HepG2 (cell line): Measurements from ENCODE around the gene TMEM255B. TPM values are rescaled to one million over a fixed set of nuclear protein-coding genes. Genes with fewer than 3 reads are reported as not detected.

Experiments
- BCL6 ChIP-seq: IDR thresholded peaks from 2 replicates; pipeline ENCODE4 v1.6.1; 2016; ENCODE audit warnings: missing genetic modification reagents, missing compliant biosample characterization
- HNRNPL ChIP-seq: fragments of 200-400 bp; formaldehyde crosslinking; IDR thresholded peaks from 2 replicates; pipeline ENCODE4 v1.6.1; 2017; ENCODE audit warnings: mild to moderate bottlenecking, low read depth, low read length
- KLF12 ChIP-seq: sonication (generic); formaldehyde crosslinking; IDR thresholded peaks from 2 replicates; pipeline ENCODE4 v1.4.0; 2020; ENCODE audit warnings: missing genetic modification reagents, borderline replicate concordance
- MYC ChIP-seq: sonication (generic); formaldehyde crosslinking; IDR thresholded peaks from 2 replicates; pipeline ENCODE4 v1.9.0; 2021; ENCODE audit warnings: missing genetic modification reagents, borderline replicate concordance
- POLR2A ChIP-seq, 2 experiments: IDR thresholded peaks; 2 replicates each; pipeline ENCODE4 v1.6.1; 2011; ENCODE audit warnings: low read depth in 2 of 2, low read length in 2 of 2, mild to moderate bottlenecking in 1 of 2, moderate library complexity in 1 of 2; ENCODE audit not compliant: insufficient read depth in 1 of 2
- SALL1 ChIP-seq: sonication (generic); formaldehyde crosslinking; IDR thresholded peaks from 2 replicates; pipeline ENCODE4 v1.8.0; 2022; ENCODE audit warnings: mild to moderate bottlenecking, missing genetic modification reagents
- TBX2 ChIP-seq: sonication (generic); formaldehyde crosslinking; IDR thresholded peaks from 2 replicates; pipeline ENCODE4 v1.5.0; 2020; ENCODE audit warnings: missing genetic modification reagents, mild to moderate bottlenecking, borderline replicate concordance
- ZFP37 ChIP-seq: sonication (generic); formaldehyde crosslinking; IDR thresholded peaks from 2 replicates; pipeline ENCODE4 v1.4.0; 2020; ENCODE audit warnings: missing genetic modification reagents, borderline replicate concordance
- ZNF263 ChIP-seq: sonication (generic); formaldehyde crosslinking; IDR thresholded peaks from 2 replicates; pipeline ENCODE4 v1.4.0; 2020; ENCODE audit warnings: missing genetic modification reagents
- ZNF331 ChIP-seq: sonication (generic); formaldehyde crosslinking; IDR thresholded peaks from 2 replicates; pipeline ENCODE4 v1.4.0; 2020; ENCODE audit warnings: missing genetic modification reagents
- ZSCAN31 ChIP-seq: sonication (generic); formaldehyde crosslinking; IDR thresholded peaks from 2 replicates; pipeline ENCODE4 v1.5.0; 2020; ENCODE audit warnings: low read depth, mild to moderate bottlenecking, missing genetic modification reagents
- polyA plus RNA-seq, 8 experiments: library from polyadenylated mRNA; depleted of rRNA in 3 of 8; stranded (reverse) in 7 of 8; unstranded in 1 of 8; fragments of >200 nt; fragmentation: Illumina TruSeq in 4 of 8; extraction: Trizol in 4 of 8; gene quantifications; 2 replicates each; pipeline versions ENCODE4 v1.2.1 to v1.2.3, GENCODE V29; 2011 to 2016; ENCODE audit warnings: low read depth in 4 of 8, missing spikeins in 1 of 8, mixed read lengths in 1 of 8; ENCODE audit not compliant: insufficient read depth in 1 of 8
- total RNA-seq, 5 experiments: library from RNA; depleted of rRNA; stranded (reverse); fragments of >200 nt; fragmentation: Illumina TruSeq; extraction: Trizol; gene quantifications; 2 replicates each; pipeline ENCODE4 v1.2.3, GENCODE V29; 2016; ENCODE audit warnings: low read depth in 1 of 5
- TF ChIP-seq, protein P1 (sequence below): IDR thresholded peaks from 2 replicates; pipeline ENCODE4 v1.6.1; 2016; ENCODE audit warnings: missing genetic modification reagents, missing compliant biosample characterization
- TF ChIP-seq, protein P2 (sequence below): sonication (generic); formaldehyde crosslinking; IDR thresholded peaks from 2 replicates; pipeline ENCODE4 v1.9.0; 2021; ENCODE audit warnings: mild to moderate bottlenecking, missing genetic modification reagents
- TF ChIP-seq, protein P3 (sequence below): sonication (generic); formaldehyde crosslinking; IDR thresholded peaks from 2 replicates; pipeline ENCODE4 v1.5.1; 2020; ENCODE audit warnings: mild to moderate bottlenecking, missing genetic modification reagents, moderate library complexity

TMEM255B gene
- total and polyA plus RNA-seq, 2 of the 13 experiments (the other 11 are each of a cell fraction or from before 2014, with no cell fraction given), result not detected

DNA sequence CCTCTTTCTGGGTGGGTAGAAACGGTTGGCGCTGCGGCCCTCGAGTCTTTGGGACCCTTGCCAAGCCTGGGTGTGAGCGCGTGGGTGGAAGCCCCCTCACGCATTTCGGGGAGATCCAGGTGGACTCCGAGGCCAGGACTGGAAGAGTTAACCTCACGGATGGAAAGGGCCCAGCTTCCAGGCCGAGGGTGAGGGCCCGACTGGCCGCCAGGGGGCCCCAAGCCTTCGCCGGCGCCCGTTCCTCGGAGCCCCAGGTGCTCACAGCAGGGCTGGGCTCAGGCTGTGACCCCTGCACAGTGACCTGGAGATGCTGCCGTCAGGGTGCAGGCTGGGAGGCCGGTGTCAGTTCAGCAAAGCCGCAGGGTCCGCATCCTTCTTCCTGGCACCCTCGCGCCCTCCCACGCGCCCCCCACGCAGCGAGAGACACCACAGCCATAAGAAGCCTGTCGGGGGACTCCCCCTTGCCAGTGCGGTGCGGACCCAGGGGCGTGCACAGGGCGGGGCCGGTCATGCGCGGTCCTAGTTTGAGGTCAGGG is 34.2 kb upstream of the TMEM255B start (continued):
- TF ChIP-seq BCL6 (CRISPR knock-in tag) (0 out of 2 replicates have a peak, but pooled peaks have one; percentile 29), ZSCAN31 (CRISPR knock-in tag) (0 out of 2 replicates have a peak, but pooled peaks have one; percentile 50), TBX2 (CRISPR knock-in tag) (no peak), KLF12 (CRISPR knock-in tag) (0 out of 2 replicates have a peak, but pooled peaks have one; percentile 26), ZFP37 (0 out of 2 replicates have a peak, but pooled peaks have one; percentile 46), SALL1 (CRISPR knock-in tag) (peak; percentile 52; the same call in 1 of the 2 replicates), MYC (CRISPR knock-in tag) (peak; percentile 19; the same call in 1 of the 2 replicates), ZNF263 (CRISPR knock-in tag) (0 out of 2 replicates have a peak, but pooled peaks have one; percentile 36), HNRNPL (no peak), POLR2A (IDR thresholded peaks at IDR 0.05; ENCODE audit: insufficient read depth in 1 of 2, low read depth in 2 of 2, low read length in 2 of 2) (no peak), ZNF331 (peak; percentile 20; the same call in 1 of the 2 replicates)
- TF ChIP-seq, protein P1, sequence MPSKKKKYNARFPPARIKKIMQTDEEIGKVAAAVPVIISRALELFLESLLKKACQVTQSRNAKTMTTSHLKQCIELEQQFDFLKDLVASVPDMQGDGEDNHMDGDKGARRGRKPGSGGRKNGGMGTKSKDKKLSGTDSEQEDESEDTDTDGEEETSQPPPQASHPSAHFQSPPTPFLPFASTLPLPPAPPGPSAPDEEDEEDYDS (CRISPR knock-in tag), result no peak
- TF ChIP-seq, protein P2, sequence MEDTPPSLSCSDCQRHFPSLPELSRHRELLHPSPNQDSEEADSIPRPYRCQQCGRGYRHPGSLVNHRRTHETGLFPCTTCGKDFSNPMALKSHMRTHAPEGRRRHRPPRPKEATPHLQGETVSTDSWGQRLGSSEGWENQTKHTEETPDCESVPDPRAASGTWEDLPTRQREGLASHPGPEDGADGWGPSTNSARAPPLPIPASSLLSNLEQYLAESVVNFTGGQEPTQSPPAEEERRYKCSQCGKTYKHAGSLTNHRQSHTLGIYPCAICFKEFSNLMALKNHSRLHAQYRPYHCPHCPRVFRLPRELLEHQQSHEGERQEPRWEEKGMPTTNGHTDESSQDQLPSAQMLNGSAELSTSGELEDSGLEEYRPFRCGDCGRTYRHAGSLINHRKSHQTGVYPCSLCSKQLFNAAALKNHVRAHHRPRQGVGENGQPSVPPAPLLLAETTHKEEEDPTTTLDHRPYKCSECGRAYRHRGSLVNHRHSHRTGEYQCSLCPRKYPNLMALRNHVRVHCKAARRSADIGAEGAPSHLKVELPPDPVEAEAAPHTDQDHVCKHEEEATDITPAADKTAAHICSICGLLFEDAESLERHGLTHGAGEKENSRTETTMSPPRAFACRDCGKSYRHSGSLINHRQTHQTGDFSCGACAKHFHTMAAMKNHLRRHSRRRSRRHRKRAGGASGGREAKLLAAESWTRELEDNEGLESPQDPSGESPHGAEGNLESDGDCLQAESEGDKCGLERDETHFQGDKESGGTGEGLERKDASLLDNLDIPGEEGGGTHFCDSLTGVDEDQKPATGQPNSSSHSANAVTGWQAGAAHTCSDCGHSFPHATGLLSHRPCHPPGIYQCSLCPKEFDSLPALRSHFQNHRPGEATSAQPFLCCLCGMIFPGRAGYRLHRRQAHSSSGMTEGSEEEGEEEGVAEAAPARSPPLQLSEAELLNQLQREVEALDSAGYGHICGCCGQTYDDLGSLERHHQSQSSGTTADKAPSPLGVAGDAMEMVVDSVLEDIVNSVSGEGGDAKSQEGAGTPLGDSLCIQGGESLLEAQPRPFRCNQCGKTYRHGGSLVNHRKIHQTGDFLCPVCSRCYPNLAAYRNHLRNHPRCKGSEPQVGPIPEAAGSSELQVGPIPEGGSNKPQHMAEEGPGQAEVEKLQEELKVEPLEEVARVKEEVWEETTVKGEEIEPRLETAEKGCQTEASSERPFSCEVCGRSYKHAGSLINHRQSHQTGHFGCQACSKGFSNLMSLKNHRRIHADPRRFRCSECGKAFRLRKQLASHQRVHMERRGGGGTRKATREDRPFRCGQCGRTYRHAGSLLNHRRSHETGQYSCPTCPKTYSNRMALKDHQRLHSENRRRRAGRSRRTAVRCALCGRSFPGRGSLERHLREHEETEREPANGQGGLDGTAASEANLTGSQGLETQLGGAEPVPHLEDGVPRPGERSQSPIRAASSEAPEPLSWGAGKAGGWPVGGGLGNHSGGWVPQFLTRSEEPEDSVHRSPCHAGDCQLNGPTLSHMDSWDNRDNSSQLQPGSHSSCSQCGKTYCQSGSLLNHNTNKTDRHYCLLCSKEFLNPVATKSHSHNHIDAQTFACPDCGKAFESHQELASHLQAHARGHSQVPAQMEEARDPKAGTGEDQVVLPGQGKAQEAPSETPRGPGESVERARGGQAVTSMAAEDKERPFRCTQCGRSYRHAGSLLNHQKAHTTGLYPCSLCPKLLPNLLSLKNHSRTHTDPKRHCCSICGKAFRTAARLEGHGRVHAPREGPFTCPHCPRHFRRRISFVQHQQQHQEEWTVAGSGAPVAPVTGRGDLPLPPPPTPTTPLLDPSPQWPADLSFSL (CRISPR knock-in tag), result 0 out of 2 replicates have a peak, but pooled peaks have one; percentile 39
- TF ChIP-seq, protein P3, sequence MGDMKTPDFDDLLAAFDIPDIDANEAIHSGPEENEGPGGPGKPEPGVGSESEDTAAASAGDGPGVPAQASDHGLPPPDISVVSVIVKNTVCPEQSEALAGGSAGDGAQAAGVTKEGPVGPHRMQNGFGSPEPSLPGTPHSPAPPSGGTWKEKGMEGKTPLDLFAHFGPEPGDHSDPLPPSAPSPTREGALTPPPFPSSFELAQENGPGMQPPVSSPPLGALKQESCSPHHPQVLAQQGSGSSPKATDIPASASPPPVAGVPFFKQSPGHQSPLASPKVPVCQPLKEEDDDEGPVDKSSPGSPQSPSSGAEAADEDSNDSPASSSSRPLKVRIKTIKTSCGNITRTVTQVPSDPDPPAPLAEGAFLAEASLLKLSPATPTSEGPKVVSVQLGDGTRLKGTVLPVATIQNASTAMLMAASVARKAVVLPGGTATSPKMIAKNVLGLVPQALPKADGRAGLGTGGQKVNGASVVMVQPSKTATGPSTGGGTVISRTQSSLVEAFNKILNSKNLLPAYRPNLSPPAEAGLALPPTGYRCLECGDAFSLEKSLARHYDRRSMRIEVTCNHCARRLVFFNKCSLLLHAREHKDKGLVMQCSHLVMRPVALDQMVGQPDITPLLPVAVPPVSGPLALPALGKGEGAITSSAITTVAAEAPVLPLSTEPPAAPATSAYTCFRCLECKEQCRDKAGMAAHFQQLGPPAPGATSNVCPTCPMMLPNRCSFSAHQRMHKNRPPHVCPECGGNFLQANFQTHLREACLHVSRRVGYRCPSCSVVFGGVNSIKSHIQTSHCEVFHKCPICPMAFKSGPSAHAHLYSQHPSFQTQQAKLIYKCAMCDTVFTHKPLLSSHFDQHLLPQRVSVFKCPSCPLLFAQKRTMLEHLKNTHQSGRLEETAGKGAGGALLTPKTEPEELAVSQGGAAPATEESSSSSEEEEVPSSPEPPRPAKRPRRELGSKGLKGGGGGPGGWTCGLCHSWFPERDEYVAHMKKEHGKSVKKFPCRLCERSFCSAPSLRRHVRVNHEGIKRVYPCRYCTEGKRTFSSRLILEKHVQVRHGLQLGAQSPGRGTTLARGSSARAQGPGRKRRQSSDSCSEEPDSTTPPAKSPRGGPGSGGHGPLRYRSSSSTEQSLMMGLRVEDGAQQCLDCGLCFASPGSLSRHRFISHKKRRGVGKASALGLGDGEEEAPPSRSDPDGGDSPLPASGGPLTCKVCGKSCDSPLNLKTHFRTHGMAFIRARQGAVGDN (CRISPR knock-in tag), result peak; percentile 61
